HG03108 (cell line): ENCODE results near the gene MACROH2A1.
"Not testable (repeated sequence)": the region's sequence is repeated elsewhere in the genome, so short reads cannot be mapped to it uniquely, and the experiment has no call there.

Experiments
- ATAC-seq: cut with Tn5 transposase; IDR thresholded peaks from one replicate; pipeline ENCODE4 v1.9.1; 2021; ENCODE audit warnings: moderate library complexity; ENCODE audit not compliant: unreplicated experiment

MACROH2A1 gene

DNA sequence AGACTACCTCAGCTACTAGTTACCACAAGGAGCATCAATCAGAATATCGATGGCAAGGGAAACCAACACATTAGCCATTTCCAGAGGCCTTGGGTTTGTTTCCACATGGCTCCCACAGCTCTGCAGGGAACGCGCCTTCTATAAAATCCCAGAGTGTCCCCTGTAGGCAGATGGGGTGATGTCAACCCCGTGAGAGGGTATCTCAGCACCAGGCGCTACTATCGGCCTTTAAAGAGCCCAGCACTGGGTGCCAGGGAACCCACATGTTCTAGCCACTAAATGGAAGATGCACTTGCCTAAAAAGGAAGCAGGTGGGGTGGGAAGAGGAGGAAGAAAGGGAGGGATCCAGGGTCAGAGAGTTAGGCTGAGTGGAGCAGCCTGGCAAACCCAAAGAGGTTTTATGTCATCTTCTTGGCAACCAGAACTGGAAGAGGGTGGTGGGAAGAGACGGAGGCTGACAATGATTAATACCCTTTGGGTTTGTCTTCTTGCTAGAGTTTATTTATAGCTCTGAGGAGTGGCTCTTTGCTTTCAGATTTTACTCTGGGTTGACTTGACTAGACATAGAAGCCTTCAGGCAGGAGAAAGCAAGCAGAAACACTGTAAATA lies 19.9 kb downstream of the MACROH2A1 start:
- no peak for ATAC-seq

GRCh38 chr5:135377751-135378680 lies 21.0 kb downstream of the MACROH2A1 start:
- ATAC-seq: peak; percentile 13

- ATAC-seq: peak; percentile 66
These were observed 21.9 kb downstream of the MACROH2A1 start for GRCh38 chr5:135376961-135377624.

DNA sequence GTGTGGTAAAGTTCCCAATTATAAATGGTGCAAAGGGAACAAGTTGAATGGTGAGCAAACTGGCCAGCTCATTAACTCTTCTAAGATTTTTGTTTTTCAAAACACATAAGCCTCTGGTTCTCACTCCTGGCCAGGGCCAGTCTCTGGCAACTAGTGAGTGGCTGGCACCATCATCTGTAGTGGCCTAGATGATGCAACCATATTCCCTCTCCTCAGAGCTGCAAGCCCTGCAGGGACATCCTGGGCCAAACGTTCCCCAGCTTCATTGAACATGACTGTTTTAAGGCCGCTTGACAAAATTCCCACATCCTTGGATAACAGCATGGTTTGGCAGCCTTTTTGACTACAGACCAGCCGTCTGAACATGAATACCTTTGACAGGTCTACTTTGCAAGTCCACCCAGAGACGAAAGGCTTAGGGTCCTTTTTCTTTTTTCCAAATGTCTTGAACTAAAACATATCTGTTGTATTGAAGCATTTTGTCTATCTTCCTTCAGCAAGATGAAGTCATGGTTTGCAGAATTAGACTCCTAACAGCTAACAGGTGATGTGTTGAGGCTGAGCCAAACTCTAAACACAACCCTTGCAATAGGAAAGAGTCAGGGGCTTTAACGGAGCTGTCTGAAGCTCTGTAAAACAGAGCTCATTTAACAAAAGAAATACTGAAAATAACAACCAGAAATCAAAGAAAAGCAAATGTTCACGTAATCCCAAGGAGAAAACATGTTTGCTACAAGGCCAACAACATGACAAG lies 23.8 kb downstream of the MACROH2A1 start:
- no peak for ATAC-seq

GRCh38 chr5:135373736-135374515 lies 25.1 kb downstream of the MACROH2A1 start:
- no peak for ATAC-seq

DNA sequence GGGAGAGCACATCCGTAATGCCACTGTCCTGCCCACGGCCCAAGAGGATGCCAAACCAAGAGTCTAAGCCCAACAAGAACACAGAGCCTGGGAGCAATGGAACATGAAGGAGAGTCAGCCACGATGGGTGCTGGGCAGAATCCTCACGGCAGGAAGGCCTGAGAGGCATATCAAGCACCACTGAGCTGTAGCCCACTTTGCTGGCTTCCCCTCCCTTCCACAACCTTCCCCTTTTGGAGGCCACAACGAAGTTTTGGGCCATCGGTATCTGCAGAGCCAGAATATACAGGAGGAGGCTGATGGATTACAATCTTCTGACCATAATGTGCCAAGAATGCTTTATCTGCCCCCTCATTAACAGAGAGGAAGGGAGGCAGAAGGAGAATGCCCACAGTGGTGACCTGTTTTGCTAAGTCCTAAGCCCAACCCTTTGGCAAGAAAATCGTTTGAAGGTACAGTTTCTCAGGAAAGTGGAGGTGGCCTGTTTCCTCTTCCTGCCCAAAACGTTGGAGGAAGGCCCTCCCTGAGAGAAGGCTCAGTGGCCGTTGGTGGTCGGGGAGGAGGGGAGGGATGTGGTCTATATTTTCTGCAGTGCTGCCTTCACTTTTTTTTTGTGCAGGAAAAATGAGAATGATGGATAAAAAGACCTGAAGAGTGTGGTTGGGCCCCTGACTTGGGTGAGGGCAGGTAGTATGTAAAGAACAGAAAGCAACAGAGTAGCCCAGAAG lies 26.2 kb downstream of the MACROH2A1 start:
- no peak for ATAC-seq

- ATAC-seq: no peak
These were observed 27.3 kb downstream of the MACROH2A1 start for GRCh38 chr5:135371622-135372232.

- no peak for ATAC-seq
These were observed 29.1 kb downstream of the MACROH2A1 start for GRCh38 chr5:135369952-135370351.

DNA sequence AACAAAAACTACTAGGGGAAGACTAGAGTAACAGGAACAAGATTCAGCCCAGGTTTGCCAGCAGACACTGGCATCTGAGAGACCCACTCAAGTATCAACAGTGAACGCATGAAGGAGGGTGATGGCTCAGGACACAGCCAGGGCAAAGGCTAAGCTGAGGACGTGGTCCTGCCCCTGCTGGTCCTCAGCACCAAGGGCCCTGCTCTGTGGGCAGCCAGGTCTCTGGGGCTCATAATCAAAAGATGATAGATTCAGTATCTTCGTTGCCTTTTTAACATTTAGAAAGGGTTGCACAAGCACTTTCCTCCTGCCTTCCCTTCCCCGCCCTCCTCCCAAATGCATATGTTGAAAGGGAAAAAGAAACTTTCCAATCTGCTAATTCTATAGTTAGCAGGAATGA lies 31.5 kb downstream of the MACROH2A1 start:
- ATAC-seq: no peak

DNA sequence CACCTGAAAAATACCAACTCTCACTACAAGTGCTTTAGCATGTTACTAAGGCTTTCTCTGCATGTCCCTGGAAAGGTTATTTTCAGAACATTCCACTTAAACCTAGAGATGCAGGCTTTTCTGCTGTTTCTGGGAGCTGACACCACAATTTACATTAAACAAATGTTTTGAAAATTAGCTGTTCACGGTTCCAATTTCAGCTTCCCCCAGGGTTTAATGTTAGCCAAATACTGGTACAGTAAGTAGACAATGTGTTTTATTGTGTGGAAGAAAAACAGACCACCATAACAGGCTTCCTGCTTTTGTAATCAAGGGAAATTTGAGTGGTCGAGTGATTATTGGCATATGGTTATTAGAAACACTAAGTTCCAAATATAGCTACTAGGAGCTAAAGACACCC lies 32.0 kb downstream of the MACROH2A1 start:
- no peak for ATAC-seq

GRCh38 chr5:135365281-135365680 lies 33.8 kb downstream of the MACROH2A1 start:
- no peak for ATAC-seq

GRCh38 chr5:135364421-135365262 lies 34.4 kb downstream of the MACROH2A1 start:
- no peak for ATAC-seq

DNA sequence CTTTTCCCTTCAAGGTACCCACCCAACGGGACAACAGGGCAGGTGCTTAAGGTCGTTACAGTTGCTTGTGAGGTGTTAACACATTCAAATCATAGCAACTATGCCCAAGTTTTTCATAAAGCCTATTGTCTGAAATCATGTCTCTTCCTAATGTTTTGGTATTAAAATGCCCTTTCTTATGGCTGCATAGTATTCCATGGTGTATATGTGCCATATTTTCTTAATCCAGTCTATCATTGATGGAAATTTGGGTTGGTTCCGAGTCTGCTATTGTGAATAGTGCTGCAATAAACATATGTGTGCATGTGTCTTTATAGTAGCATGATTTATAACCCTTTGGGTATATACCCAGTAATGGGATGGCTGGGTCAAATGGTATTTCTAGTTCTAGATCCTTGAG lies 35.7 kb downstream of the MACROH2A1 start:
- ATAC-seq: not testable (repeated sequence)

DNA sequence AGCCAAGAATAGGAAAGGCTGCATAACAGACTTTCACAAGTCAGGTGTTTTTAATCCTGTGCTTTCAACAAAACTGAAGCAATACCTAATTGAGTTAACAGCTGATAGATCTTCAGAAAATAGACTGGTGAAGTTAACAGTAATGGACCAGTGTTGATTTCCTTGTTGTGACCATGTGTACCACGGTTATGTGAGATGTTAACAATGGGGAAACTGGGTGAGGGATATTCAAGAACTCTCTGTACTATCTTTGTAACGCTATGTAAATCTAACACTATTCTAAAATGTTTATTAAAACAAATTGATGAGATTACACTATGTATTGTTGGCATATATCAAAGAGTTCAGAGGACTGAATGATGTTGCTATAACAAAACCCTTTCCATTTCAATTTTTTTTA lies 36.9 kb downstream of the MACROH2A1 start:
- no peak for ATAC-seq

GRCh38 chr5:135360278-135361274 lies 38.5 kb downstream of the MACROH2A1 start:
- no peak for ATAC-seq

DNA sequence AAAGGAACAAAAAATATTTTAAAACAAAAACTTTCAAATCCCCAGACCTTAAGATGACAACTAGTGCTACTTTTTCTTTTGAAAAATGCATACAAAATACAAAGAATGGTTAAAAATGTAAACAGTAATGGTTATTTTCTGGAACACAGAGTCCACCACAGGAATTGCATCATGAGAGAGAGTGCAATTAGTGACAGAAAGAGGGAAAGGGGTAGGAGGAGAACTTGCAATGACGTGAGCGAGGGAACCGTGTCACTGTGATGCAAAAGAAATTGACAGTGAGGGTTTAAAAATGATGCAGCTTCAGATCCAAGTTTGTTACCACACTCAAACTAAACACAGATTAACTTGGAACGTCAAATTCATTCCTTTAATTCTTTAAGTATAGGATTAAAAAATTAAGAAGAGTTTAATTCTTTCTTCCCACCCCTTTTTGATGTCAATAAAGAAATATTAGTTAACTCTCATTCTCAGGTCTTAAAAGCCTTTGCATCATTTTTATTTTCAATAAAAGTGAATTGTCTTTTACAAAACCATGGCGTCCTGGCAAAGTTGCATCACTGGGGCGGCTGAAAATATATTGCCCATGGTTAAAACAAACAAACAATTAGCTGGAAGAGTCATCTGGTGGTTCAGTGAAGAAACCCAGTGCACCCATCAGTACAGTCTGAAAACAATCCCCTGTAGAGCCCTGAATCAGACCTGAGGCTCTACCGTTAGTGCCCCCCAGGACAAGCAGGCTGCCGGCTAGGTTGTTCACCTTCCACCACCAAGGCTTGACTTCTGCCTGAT lies 39.5 kb downstream of the MACROH2A1 start:
- ATAC-seq: no peak
